Calu3 (cell line): ENCODE data around the gene ACAD11. TPM values are rescaled to one million over a fixed set of nuclear protein-coding genes. Genes with fewer than 3 reads are reported as not detected.
"Not testable (repeated sequence)": the region's sequence is repeated elsewhere in the genome, so short reads cannot be mapped to it uniquely, and the experiment has no call there.

Experiments
- BruUV-seq: library from RNA; stranded (reverse); fragments of 400-500 nt; replicated peaks from 2 replicates; lab custom pipeline; 2021; lab: Mats Ljungman, UMichigan
- CTCF ChIA-PET: fragments of 300-600 bp; sonication (Branson Sonifier 250); formaldehyde crosslinking; loops from one replicate; lab custom pipeline; 2022; ENCODE audit warnings: antibody characterized with exemption; lab: Charles Lee
- DNase-seq: peaks from one replicate; pipeline ENCODE4 v3.0.0; 2022
- H3K27ac Mint-ChIP-seq: one replicate; pipeline ENCODE4 v1.8.0; 2022; ENCODE audit warnings: mixed read lengths; ENCODE audit not compliant: unreplicated experiment
- H3K27me3 Mint-ChIP-seq: one replicate; pipeline ENCODE4 v1.8.0; 2022; ENCODE audit warnings: mixed read lengths; ENCODE audit not compliant: unreplicated experiment
- H3K36me3 Mint-ChIP-seq: one replicate; pipeline ENCODE4 v1.8.0; 2022; ENCODE audit warnings: mild to moderate bottlenecking, moderate library complexity, mixed read lengths; ENCODE audit not compliant: insufficient read depth, unreplicated experiment
- H3K4me1 Mint-ChIP-seq: one replicate; pipeline ENCODE4 v1.8.0; 2022; ENCODE audit warnings: mild to moderate bottlenecking, low read depth, mixed read lengths; ENCODE audit not compliant: unreplicated experiment
- H3K4me3 Mint-ChIP-seq: one replicate; pipeline ENCODE4 v1.8.0; 2022; ENCODE audit warnings: mild to moderate bottlenecking, low read depth, moderate library complexity, mixed read lengths; ENCODE audit not compliant: unreplicated experiment
- H3K9me3 Mint-ChIP-seq: one replicate; pipeline ENCODE4 v1.8.0; 2022; ENCODE audit warnings: low read depth, mixed read lengths; ENCODE audit not compliant: unreplicated experiment
- CTCF ChIP-seq: fragments of 200-600 bp; IDR thresholded peaks from one replicate; pipeline ENCODE4 v1.8.0; 2022; ENCODE audit warnings: antibody characterized with exemption; ENCODE audit not compliant: unreplicated experiment
- intact Hi-C: fragments of 100-400 bp; cut with micrococcal nuclease; formaldehyde crosslinking; loops from one replicate; pipeline ENCODE4 v1.10.0; 2022; ENCODE audit not compliant: unreplicated experiment
- total RNA-seq: library from RNA; stranded (reverse); gene quantifications from 2 replicates; pipeline ENCODE4 v1.2.3, GENCODE V29; 2022

Gene ACAD11
- total RNA-seq, 1 experiment from 2014 or later = 14.6 TPM

- BruUV-seq = no TSS peak
- H3K4me3 Mint-ChIP-seq = no peak overlapping the region
- intact Hi-C loops = loop anchor here (5.0 kb wide), 2 partner anchors 46 to 291 kb away; partner anchors contain the start of gene ACKR4
- DNase-seq = no peak
- CTCF ChIA-PET = interaction anchor here (0.7 to 2.6 kb wide), 7 partner anchors 15 to 716 kb away, joined by 3 to 46 read pairs (median 8); partner anchors contain the start of gene ACAD11
- H3K27me3 Mint-ChIP-seq = no peaks in the 10 kb centered on the region
- no peaks in the 10 kb centered on the region for H3K4me1 Mint-ChIP-seq
- no peaks in the 10 kb centered on the region for H3K36me3 Mint-ChIP-seq
- H3K27ac Mint-ChIP-seq = no peak overlapping the region
- no peak for TF ChIP-seq CTCF
- no peaks in the 10 kb centered on the region for H3K9me3 Mint-ChIP-seq
Measured at GRCh38 chr3:132643366-132643765, 16.2 kb downstream of the ACAD11 start.

DNA sequence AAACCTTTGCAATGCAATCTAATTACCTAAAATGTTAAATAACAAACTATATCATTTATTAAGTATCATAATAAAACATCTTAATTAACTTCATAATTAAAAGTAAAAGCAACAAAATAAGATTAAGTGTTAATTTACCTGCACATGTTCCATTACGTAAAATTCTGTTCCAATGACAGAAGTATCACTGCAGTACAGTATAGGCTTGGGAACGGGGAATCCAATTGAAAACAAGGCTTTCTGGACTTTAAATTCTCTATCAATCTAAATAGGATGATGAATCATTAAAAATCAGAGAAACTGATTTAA is 17.1 kb downstream of the ACAD11 start:
- Mint-ChIP-seq H3K9me3 (no peaks in the 10 kb centered on the region), H3K27ac (no peak overlapping the region), H3K36me3 (no peaks in the 10 kb centered on the region), H3K4me1 (peaks cover 4% of the 10 kb centered on the region), H3K4me3 (no peak overlapping the region), H3K27me3 (no peaks in the 10 kb centered on the region)
- CTCF ChIA-PET = interaction anchor here (0.5 to 2.6 kb wide), 10 partner anchors 10 to 1675 kb away, joined by 3 to 46 read pairs (median 6); partner anchors contain the start of genes ACAD11 and ACKR4
- no peak for DNase-seq
- intact Hi-C loops = loop anchor here (1.0 to 5.0 kb wide), 3 partner anchors 45 to 290 kb away; partner anchors contain the start of gene ACKR4
- no peak for TF ChIP-seq CTCF
- no TSS peak for BruUV-seq

DNA sequence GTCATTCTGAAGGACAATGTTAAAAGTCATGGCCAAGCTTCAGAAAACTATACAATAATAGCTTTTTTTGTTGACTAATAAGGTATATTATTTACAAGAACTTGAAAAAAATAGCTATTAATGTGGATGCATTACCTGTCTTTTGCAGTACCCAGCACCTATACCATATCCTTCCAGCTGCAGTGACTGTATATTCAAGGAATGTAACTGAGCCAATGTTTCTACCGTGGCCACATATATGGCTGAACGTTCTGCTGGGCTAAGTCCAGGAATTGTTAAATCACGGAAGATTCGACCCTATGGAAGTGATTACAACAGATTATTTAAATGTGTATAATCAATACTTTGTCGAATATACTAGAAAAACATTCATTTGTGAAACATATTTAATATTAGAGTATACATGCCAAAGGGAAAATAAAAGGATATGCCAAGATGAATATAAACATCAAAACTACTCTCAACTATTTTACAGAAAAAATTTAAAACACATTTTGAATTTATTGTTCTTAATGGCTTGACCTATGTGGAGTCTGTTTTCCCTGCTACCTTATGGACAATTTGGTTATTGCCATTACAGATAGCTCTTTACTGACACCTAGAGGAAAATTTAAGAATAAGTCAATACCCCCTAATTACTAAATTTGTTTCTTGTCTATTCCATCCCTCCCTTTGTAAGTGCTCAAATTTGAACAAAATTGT is 17.6 kb downstream of the ACAD11 start:
- no TSS peak for BruUV-seq
- H3K9me3 Mint-ChIP-seq = no peaks in the 10 kb centered on the region
- no peaks in the 10 kb centered on the region for H3K27me3 Mint-ChIP-seq
- peaks cover 9% of the 10 kb centered on the region for H3K4me1 Mint-ChIP-seq
- CTCF ChIA-PET = interaction anchor here (0.5 to 2.6 kb wide), 11 partner anchors 11 to 1676 kb away, joined by 3 to 46 read pairs (median 4); partner anchors contain the start of genes ACAD11 and ACKR4
- no peak for DNase-seq
- no peak overlapping the region for H3K27ac Mint-ChIP-seq
- TF ChIP-seq CTCF = peak; percentile 72
- H3K36me3 Mint-ChIP-seq = no peaks in the 10 kb centered on the region
- H3K4me3 Mint-ChIP-seq = no peak overlapping the region
- intact Hi-C loops = loop anchor here (1.0 to 5.0 kb wide), 3 partner anchors 45 to 290 kb away; partner anchors contain the start of gene ACKR4

DNA sequence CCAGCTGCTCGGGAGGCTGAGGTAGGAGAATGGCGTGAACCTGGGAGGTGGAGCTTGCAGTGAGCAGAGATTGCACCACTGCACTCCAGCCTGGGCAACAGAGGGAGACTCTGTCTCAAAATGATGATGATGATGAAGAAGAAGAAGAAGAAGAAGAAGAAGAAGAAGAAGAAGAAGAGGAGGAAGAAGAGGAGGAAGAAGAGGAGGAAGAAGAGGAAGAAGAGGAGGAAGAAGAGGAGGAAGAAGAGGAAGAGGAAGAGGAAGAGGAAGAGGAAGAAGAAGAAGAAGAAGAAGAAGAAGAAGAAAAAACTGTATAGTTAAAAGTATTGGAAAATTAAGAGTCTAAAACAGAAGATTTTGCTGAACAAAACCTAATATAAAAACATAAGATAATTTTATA is 18.2 kb downstream of the ACAD11 start:
- H3K27me3 Mint-ChIP-seq, H3K4me3 Mint-ChIP-seq, BruUV-seq, H3K27ac Mint-ChIP-seq, DNase-seq, H3K9me3 Mint-ChIP-seq, H3K36me3 Mint-ChIP-seq: not testable (repeated sequence)
- peaks cover 15% of the 10 kb centered on the region for H3K4me1 Mint-ChIP-seq
- intact Hi-C loops = loop anchor here (5.0 kb wide), 2 partner anchors 44 to 289 kb away; partner anchors contain the start of gene ACKR4
- CTCF ChIA-PET = interaction anchor here (0.7 to 2.6 kb wide), 6 partner anchors 11 to 169 kb away, joined by 3 to 46 read pairs (median 5); no protein-coding TSS in a partner anchor
